Trophoblast cell (in vitro differentiated cells and primary cell): ENCODE measurements around the gene GNG5.

Source experiments
- DNase-seq, 2 donors: peaks; one replicate each; pipeline ENCODE4 v3.0.0-alpha.2; 2016
- H2AFZ ChIP-seq: 2 replicates; pipeline ENCODE4 v1.6.1; 2013; ENCODE audit warnings: low read length, moderate library complexity, mild to moderate bottlenecking; ENCODE audit not compliant: insufficient read depth, poor library complexity
- H2AK5ac ChIP-seq: 2 replicates; pipeline ENCODE4 v1.6.1; 2013; ENCODE audit warnings: mild to moderate bottlenecking, low read length
- H2BK120ac ChIP-seq: 2 replicates; pipeline ENCODE4 v1.6.1; 2013; ENCODE audit warnings: low read length, mild to moderate bottlenecking, moderate library complexity; ENCODE audit not compliant: insufficient read depth, poor library complexity
- H2BK12ac ChIP-seq: 2 replicates; pipeline ENCODE4 v1.6.1; 2013; ENCODE audit warnings: mild to moderate bottlenecking, low read length, moderate library complexity
- H2BK5ac ChIP-seq: 2 replicates; pipeline ENCODE4 v1.6.1; 2013; ENCODE audit warnings: low read length, low read depth, moderate library complexity, mild to moderate bottlenecking; ENCODE audit not compliant: poor library complexity
- H3K14ac ChIP-seq: 2 replicates; pipeline ENCODE4 v1.6.1; 2013; ENCODE audit warnings: mild to moderate bottlenecking, low read length
- H3K18ac ChIP-seq: 2 replicates; pipeline ENCODE4 v1.6.1; 2013; ENCODE audit warnings: mild to moderate bottlenecking, low read length
- H3K23ac ChIP-seq: 2 replicates; pipeline ENCODE4 v1.6.1; 2013; ENCODE audit warnings: low read length
- H3K27ac ChIP-seq: 2 replicates; pipeline ENCODE4 v1.5.1; 2013; ENCODE audit warnings: low read depth, mild to moderate bottlenecking, inconsistent platforms, low read length, moderate library complexity
- H3K27me3 ChIP-seq: 2 replicates; pipeline ENCODE4 v1.6.1; 2013; ENCODE audit warnings: inconsistent platforms, mild to moderate bottlenecking, low read length, moderate library complexity; ENCODE audit not compliant: insufficient read depth
- H3K36me3 ChIP-seq, 2 experiments: 1 replicate in 1 of 2; 2 replicates in 1 of 2; pipeline ENCODE4 v1.6.1; 2013; ENCODE audit warnings: low read length in 2 of 2, mild to moderate bottlenecking in 2 of 2, moderate library complexity in 1 of 2; ENCODE audit not compliant: insufficient read depth in 2 of 2, control insufficient read depth in 1 of 2
- H3K4ac ChIP-seq: 2 replicates; pipeline ENCODE4 v1.6.1; 2013; ENCODE audit warnings: low read depth, mild to moderate bottlenecking, low read length, moderate library complexity
- H3K4me1 ChIP-seq, 2 experiments: 1 replicate in 1 of 2; 2 replicates in 1 of 2; pipeline ENCODE4 v1.6.1; 2013; ENCODE audit warnings: low read length in 2 of 2, mild to moderate bottlenecking in 2 of 2, moderate library complexity in 1 of 2; ENCODE audit not compliant: insufficient read depth in 2 of 2, control insufficient read depth in 1 of 2
- H3K4me2 ChIP-seq: 2 replicates; pipeline ENCODE4 v1.6.1; 2013; ENCODE audit warnings: inconsistent platforms, mild to moderate bottlenecking, low read length, moderate library complexity
- H3K4me3 ChIP-seq: 2 replicates; pipeline ENCODE4 v1.5.1; 2013; ENCODE audit warnings: mild to moderate bottlenecking, low read depth, low read length, inconsistent platforms
- H3K79me1 ChIP-seq: one replicate; pipeline ENCODE4 v1.6.1; 2013; ENCODE audit warnings: low read length
- H3K79me2 ChIP-seq: 2 replicates; pipeline ENCODE4 v1.6.1; 2013; ENCODE audit warnings: low read length, mild to moderate bottlenecking; ENCODE audit not compliant: control insufficient read depth, insufficient read depth, poor library complexity
- H3K9ac ChIP-seq: 2 replicates; pipeline ENCODE4 v1.6.1; 2013; ENCODE audit warnings: mild to moderate bottlenecking, low read length
- H3K9me3 ChIP-seq: 2 replicates; pipeline ENCODE4 v1.6.1; 2013; ENCODE audit warnings: low read depth, mild to moderate bottlenecking, control low read depth, inconsistent platforms, low read length; ENCODE audit not compliant: insufficient read depth
- H4K12ac ChIP-seq: 2 replicates; pipeline ENCODE4 v1.6.1; 2013; ENCODE audit warnings: low read depth, mild to moderate bottlenecking, low read length, moderate library complexity
- H4K8ac ChIP-seq: 2 replicates; pipeline ENCODE4 v1.6.1; 2013; ENCODE audit warnings: low read depth, mild to moderate bottlenecking, low read length, moderate library complexity
- H4K91ac ChIP-seq: one replicate; pipeline ENCODE4 v1.6.1; 2013; ENCODE audit warnings: low read depth, mild to moderate bottlenecking, low read length, moderate library complexity
- WGBS: extraction: QIAGEN DNeasy Blood & Tissue Kit; methylation state at CpG from one replicate; pipeline ENCODE4 v1.1.7; 2013; ENCODE audit warnings: missing lambda C conversion rate; ENCODE audit not compliant: insufficient read length, insufficient coverage; ENCODE audit errors: extremely low coverage; 5-methylcytosine and 5-hydroxymethylcytosine counted together

Gene GNG5

DNA sequence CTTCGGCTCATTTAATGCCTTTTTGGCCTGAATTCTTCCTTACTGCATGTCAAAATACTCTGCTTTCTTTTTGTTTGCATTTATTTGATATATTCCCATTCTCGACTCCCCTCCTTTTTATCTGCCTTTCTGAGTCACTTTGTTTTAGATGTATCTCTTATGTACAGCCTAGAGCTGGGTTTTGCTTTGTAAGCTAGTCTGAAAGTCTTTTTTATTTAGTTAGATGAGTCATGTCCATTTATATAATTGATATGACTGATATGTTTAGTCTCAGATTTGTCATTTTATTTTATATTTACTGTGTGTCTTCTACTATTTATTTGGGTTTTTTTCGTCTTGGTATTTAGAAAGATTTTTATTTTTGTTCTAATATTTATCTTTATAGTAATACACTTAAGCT lies 33.6 kb upstream of the GNG5 start:
- Histone ChIP-seq H3K36me3 (peaks cover 0 to 2% of the 10 kb centered on the region in 2 experiments), H3K4me1 (no peaks in the 10 kb centered on the region), H3K9me3 (no peaks in the 10 kb centered on the region), H3K23ac (no peak overlapping the region), H3K27me3 (no peaks in the 10 kb centered on the region), H2AK5ac (no peak overlapping the region), H3K4me3 (no peak overlapping the region), H4K91ac (no peak overlapping the region), H2BK5ac (no peak overlapping the region), H3K14ac (no peak overlapping the region), H2BK120ac (no peak overlapping the region), H2BK12ac (no peak overlapping the region), H3K9ac (no peak overlapping the region), H3K79me1 (no peaks in the 10 kb centered on the region), H4K12ac (no peak overlapping the region), H4K8ac (no peak overlapping the region), H3K4ac (no peak overlapping the region), H3K27ac (no peak overlapping the region), H3K18ac (no peak overlapping the region), H2AFZ (no peak overlapping the region), H3K79me2 (no peaks in the 10 kb centered on the region), H3K4me2 (no peak overlapping the region)
- DNase-seq: no peak
- no CpG with 5 or more reads among the region's 3 CpGs for WGBS

DNA sequence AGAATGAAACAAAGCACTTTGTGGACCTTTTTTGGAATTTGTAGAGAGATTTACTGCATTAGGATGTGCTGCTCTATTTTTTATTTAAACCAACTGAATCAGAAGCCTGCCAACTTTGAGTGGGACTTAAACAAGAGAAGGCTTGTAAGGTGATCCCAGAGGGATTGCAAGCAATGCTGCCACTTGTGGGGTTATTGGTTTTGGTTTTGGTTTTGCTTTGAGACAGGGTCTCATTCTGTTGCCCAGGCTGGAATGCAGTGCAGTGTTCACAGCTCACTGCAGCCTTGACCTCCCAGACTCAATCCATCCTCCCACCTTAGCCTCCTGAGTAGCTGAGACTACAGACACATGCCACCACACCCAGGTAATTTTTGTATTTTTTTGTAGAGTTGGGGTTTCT lies 32.2 kb upstream of the GNG5 start:
- Histone ChIP-seq H3K4me2 (no peak overlapping the region), H3K79me2 (no peaks in the 10 kb centered on the region), H4K91ac (no peak overlapping the region), H4K8ac (no peak overlapping the region), H3K4ac (no peak overlapping the region), H4K12ac (no peak overlapping the region), H2BK12ac (no peak overlapping the region), H3K27ac (no peak overlapping the region), H2BK120ac (no peak overlapping the region), H3K79me1 (no peaks in the 10 kb centered on the region), H2AFZ (no peak overlapping the region), H2BK5ac (no peak overlapping the region), H3K23ac (no peak overlapping the region), H3K9me3 (no peaks in the 10 kb centered on the region), H3K18ac (no peak overlapping the region), H2AK5ac (no peak overlapping the region), H3K4me1 (no peaks in the 10 kb centered on the region), H3K14ac (no peak overlapping the region), H3K27me3 (no peaks in the 10 kb centered on the region), H3K4me3 (no peak overlapping the region), H3K9ac (no peak overlapping the region), H3K36me3 (peaks cover 0 to 2% of the 10 kb centered on the region in 2 experiments)
- DNase-seq: no peak

DNA sequence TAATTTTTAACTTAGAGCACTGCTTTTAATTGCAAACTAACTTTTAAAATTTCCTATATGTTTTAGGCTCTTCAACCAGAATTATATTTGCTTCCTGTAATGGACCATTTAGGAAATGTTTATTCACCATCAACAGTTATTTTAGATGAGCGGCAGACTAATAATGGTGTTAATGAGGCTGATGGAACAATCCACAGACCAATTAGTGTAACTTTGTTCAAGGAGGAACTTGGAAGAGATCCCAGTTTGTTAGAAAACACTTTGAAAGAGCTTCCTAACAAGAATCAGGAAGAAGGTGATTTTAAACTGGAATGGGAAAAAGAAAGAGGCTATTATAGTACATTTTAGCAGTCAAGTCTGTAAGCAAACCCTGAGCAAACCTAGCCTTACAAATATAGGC lies 19.4 kb upstream of the GNG5 start:
- Histone ChIP-seq H3K14ac (no peak overlapping the region), H3K4ac (no peak overlapping the region), H3K79me2 (no peaks in the 10 kb centered on the region), H3K9ac (no peak overlapping the region), H2AK5ac (no peak overlapping the region), H3K23ac (no peak overlapping the region), H3K9me3 (no peaks in the 10 kb centered on the region), H4K91ac (no peak overlapping the region), H3K27me3 (no peaks in the 10 kb centered on the region), H2AFZ (no peak overlapping the region), H3K4me3 (no peak overlapping the region), H2BK12ac (no peak overlapping the region), H3K79me1 (no peaks in the 10 kb centered on the region), H2BK5ac (no peak overlapping the region), H4K12ac (no peak overlapping the region), H3K36me3 (no peaks in the 10 kb centered on the region), H3K4me2 (no peak overlapping the region), H2BK120ac (no peak overlapping the region), H3K18ac (no peak overlapping the region), H4K8ac (no peak overlapping the region), H3K4me1 (no peaks in the 10 kb centered on the region), H3K27ac (no peak overlapping the region)
- no CpG with 5 or more reads among the region's 1 CpG for WGBS
- DNase-seq: no peak

DNA sequence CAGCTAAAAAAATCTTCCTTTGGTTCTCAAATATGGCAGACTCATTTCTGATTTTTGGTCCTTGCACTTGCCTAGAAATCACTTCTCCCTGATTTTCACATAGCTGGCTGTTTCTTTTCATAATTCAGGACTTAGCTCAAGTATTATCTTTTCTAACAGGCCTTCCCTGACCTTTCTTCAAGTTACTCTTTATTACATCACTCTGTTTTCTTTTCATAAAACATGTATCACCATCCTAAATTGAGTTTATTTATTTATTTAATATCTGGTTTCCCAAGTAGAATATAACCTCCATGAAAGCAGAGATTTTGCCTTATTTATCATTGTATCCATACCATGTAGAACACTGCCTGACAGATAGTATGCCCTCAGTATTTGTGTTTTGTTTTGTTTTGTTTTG lies 18.2 kb upstream of the GNG5 start:
- no peaks in the 10 kb centered on the region for H3K9me3 ChIP-seq
- no peak overlapping the region for H2AFZ ChIP-seq
- no peak overlapping the region for H2BK120ac ChIP-seq
- no peak overlapping the region for H3K4me2 ChIP-seq
- no peak overlapping the region for H3K23ac ChIP-seq
- DNase-seq: no peak
- H3K14ac ChIP-seq: no peak overlapping the region
- H4K8ac ChIP-seq: no peak overlapping the region
- no peaks in the 10 kb centered on the region for H3K36me3 ChIP-seq
- H2AK5ac ChIP-seq: no peak overlapping the region
- H4K12ac ChIP-seq: no peak overlapping the region
- H3K4ac ChIP-seq: no peak overlapping the region
- no peak overlapping the region for H3K27ac ChIP-seq
- H3K79me2 ChIP-seq: no peaks in the 10 kb centered on the region
- H2BK5ac ChIP-seq: no peak overlapping the region
- no peaks in the 10 kb centered on the region for H3K79me1 ChIP-seq
- H3K4me1 ChIP-seq: no peaks in the 10 kb centered on the region
- no peak overlapping the region for H3K9ac ChIP-seq
- no peaks in the 10 kb centered on the region for H3K27me3 ChIP-seq
- no peak overlapping the region for H2BK12ac ChIP-seq
- H3K4me3 ChIP-seq: no peak overlapping the region
- no peak overlapping the region for H3K18ac ChIP-seq
- no peak overlapping the region for H4K91ac ChIP-seq

DNA sequence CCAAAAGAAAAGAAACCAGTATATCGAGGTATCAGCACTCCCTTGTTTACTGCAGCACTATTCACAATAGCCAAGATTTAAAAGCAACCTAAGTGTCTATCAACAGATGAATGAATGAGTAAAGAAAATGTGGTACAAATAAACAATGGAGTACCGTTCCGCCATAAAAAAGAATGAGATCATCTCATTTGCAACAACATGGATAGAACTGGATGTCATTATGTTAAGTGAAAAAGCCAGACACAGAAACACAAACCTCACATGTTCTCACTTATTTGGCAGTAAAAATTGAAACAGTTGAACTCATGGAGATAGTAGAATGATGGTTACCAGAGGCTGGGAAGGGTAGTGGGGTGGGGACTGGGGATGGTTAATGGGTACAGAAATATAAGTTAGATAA lies 4.3 kb upstream of the GNG5 start:
- no peak overlapping the region for H3K4ac ChIP-seq

More for the DNA sequence above, 4.3 kb upstream of the GNG5 start:
- H4K8ac ChIP-seq: no peak overlapping the region
- no peak overlapping the region for H3K14ac ChIP-seq
- no peak overlapping the region for H3K4me3 ChIP-seq
- no peak overlapping the region for H3K4me2 ChIP-seq
- H2AK5ac ChIP-seq: no peak overlapping the region
- H2AFZ ChIP-seq: no peak overlapping the region
- peaks cover 6% of the 10 kb centered on the region for H3K79me1 ChIP-seq
- no peaks in the 10 kb centered on the region for H3K27me3 ChIP-seq
- H3K36me3 ChIP-seq: no peaks in the 10 kb centered on the region
- no peak overlapping the region for H2BK5ac ChIP-seq
- no peak overlapping the region for H4K12ac ChIP-seq
- H3K79me2 ChIP-seq: peaks cover 2% of the 10 kb centered on the region
- H3K4me1 ChIP-seq: no peaks in the 10 kb centered on the region
- no peak overlapping the region for H3K27ac ChIP-seq
- no peak for DNase-seq
- no peak overlapping the region for H3K23ac ChIP-seq
- no peak overlapping the region for H3K18ac ChIP-seq
- H3K9me3 ChIP-seq: no peaks in the 10 kb centered on the region
- no peak overlapping the region for H3K9ac ChIP-seq
- H2BK120ac ChIP-seq: no peak overlapping the region
- H2BK12ac ChIP-seq: no peak overlapping the region
- no peak overlapping the region for H4K91ac ChIP-seq
- WGBS: no CpG with 5 or more reads among the region's 3 CpGs
